HG03460 (cell line): ENCODE data around the gene COX17.

Experiments used
- ATAC-seq: cut with Tn5 transposase; IDR thresholded peaks from one replicate; pipeline ENCODE4 v1.9.1; 2021; ENCODE audit not compliant: unreplicated experiment

COX17 gene

DNA sequence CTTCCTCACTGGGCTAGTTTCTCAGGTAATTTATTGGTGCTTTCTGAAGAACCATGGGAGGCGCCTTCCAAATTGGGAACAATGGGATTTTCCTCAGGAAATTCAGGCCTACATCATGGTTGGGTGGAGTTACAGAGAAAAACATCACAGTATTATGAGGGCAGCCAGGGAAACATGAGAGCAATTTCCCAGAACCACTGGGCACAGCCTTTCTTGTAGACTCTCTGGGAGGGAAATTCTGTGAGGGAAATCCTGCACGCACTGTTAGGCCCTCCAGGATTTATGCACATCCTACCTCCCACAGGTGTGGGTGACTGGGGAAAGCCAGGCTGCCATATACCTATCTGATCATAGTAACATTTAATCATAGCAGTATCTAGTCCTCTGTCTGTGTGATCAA is 30.0 kb downstream of the COX17 start:
- no peak for ATAC-seq

DNA sequence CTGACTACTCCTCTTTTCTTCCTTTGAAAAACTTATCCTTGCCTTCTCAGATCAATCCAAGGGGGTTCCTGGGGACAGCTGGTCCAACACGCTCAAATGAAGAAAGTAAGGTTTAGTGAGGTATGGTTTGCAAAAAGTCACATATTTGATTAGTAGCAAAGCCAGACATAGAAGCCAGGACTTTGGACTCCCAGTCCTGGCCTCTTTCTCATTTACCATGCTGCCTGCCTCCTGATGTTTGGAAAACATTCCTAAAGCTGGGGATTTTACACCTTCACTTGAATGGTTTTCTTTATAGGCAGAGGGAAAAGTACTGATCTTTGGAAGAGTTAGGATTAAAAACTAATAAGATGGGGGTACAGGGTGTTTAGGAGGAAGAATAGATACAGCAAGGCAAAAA is 31.4 kb downstream of the COX17 start:
- ATAC-seq: no peak

DNA sequence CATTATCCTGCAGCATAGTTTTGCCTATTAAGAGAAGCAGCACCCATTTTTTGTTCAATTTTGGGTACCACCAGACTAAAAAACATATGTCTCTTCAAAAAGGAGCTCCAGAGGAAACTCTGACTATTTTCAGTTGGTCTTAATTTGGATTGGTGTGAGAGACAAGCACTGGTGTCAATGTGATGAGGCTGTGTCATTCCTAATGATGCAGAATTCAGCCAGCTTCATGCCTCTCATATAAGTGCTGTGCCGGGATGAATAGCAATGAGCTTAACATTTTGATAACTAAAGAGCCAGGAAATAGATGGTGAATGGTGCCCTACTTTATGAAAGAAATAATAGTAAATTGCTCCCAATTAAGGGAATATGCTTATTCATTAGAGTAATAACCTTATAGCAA is 32.7 kb downstream of the COX17 start:
- no peak for ATAC-seq

DNA sequence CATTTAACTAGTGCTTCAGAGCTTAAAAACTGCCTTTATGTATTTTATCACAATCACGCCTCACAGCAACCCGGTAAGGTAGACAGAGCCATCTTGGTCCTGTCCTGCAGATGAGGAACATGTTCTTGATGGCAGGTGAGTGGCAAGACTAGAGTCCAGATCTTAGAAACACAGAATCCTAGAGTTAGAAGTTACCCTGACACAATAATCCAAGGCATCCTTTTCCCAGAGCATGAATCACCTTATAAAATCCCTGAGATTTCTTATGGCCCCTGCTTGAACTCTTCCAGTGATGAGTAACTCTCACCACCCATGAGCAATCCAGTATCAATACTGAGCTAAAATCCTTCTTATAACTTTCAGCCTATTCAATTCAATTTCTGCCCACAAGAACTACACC is 33.7 kb downstream of the COX17 start:
- ATAC-seq: no peak

DNA sequence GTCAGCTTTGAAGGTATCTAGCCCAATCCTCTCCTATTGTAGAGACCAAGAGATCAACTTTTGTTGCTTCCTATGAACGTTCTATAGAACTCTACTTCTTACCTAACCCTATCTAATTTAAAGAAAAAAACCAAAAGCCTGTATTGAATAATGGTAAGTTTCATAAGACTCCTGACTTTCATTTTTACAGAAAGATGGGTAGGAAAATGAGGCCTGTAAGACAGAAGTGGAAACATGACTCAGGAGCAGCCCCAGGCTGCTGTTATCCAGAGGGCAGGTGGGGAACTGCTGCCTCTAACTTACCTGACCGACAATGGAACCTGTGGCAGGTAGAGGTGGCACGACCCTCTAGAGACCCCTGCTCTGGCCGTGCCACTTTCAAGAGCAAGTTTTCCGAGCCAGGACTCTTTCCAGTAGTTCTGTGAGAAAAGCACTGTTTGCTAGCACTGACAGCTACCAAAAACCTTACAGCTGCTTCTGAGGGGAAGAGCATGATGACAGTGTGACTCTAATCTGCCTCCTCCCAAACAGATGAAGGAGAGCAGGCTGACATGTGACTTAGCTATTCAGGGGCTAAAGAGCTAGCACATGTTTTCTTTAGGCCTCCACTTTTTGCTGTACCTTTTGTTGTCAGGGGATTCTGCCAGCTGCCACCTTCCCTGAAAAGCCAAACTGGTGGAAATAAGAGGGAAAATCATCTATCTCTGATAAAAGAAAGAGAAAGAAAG is 34.3 kb downstream of the COX17 start:
- ATAC-seq: no peak

DNA sequence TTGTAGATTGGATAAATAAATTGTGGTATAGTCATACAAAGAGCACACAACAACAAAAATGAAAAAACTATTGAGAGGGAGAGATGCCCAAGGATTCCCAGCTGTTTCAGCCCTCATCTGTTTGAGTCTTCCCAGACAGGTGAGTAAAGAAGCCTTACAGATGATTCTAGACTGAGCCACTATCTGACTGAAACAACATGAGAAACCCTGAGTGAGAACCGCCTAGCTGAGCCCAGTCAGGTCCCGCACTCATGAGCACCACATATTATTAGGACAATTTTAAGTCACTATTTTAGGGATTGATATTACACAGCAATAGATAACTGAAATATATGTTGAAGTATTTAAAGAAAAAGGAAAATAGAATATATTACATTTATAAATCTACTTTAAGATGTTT is 35.8 kb downstream of the COX17 start:
- no peak for ATAC-seq

DNA sequence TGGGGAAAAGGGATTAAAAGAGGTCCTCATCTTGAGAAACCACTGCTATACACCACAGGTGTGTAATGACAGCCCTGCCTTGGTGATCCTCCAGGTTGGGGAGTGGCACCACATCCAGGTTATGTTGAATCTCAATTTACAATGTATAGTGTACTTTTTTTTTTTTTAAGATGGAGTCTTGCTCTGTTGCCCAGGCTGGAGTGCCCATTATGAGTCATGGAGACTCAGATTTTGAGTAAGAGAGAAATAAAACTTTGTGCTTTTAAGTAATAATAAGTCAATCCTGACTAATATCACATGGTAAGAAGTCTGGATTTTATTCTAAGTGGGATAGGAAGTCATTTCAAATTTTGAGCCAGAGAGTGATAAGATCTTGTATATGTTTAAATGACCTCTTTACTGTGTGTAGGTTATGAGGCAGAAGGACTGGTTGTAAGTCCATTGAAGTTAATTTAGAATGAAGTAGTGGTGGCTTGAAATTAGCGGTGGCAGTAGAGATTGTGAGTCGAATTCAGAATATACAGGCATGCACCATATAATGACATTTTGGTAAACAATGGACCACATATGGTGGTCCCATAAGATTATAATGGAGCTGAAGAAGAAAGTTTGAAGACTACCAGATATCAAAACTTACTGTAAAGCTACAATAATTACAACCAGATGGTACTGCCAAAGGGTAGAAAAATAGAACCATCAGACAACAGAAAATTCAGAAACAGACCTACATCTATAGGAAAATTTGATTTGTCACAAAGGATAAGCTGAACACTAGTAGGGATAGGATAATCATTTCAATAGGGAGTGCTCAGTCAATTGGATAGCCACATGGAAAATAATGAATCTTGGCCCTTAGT is 37.5 kb downstream of the COX17 start:
- ATAC-seq: no peak

DNA sequence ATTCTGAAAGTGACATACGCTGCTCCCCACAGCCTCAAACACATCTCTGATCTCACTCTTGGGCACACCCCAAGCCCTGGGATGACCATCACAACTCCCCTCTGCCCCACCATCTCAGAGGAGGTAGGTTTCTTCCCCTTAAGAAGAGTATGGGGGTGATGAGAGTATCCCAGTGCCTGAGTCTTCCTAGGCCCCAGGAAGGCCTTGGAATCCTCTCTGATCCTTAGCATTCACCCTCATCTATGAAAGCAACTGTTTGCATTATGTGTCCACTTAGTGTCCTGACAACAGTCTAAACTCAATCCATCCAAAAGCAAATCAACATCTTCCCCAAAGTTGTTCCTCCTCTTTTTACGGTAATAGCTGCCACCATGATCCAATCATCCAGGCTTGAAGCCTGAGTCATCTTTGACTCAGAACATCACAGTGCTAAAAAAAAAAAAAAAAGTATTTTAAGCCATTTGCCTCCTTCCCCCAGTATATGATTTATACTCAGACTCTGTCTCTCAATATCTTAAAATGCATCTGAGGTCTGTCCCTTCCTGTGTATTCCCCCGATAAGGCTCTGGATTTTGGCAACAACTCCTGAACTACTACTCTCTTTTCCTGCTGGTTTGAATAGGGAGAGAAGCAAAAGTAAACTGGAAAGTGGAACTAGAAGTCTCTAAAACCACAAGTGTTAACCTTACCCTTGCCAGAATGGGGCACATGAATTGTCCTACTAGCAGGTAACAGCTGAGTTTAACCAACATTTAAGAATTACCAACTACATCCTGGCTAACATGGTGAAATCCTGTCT is 39.3 kb downstream of the COX17 start:
- peak; percentile 42 for ATAC-seq

DNA sequence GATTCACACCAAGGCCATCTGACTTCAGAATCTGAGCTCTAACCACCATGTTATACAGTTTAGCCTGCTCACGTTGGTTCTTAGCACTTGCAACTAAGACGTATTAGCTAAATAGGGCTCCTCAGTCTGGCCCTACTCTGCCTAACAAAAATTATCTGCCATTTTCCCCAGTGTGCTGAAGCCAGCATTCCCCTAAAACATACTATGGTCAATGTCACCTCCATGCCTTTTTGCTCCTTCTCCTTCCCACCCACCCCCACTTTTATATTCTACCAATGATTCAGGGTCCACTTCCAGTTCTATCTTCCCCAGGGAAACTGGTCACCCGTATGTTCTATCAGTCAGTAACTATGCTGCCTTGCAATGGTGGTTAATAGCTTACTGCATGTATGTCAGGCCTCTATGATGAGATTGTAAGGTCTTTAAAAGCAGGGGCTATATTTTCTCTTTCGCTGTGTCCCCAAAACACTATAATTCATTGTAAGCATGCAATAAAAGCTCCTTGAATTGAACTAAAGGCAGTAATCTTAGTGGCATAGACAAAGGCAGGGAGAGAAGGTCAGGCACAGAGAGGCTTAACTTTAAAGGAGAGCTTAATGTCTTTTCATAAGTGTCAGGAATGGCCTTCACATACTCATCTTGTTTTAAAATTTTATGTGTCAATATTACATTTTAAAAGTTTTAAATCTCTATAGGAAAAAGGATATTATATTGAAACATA is 40.2 kb downstream of the COX17 start:
- ATAC-seq: no peak

DNA sequence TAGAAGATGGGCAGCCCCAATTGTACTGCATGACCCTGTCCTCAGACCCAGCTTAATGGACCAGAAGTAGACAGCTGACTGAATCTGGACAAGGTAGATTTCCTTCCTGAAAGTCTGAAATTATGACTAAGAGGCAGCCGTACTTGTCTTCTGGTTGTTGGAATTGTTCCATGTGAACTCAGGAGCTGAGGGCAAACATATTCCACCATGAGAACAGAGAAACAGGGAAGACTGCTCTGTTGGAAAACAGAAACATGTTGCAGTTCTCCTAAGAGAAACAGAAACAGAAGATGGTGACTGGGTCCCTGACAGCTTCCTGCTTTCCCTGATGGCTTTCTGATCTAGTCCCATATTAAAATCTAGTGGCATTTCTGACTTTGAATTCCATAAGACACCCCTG is 41.0 kb downstream of the COX17 start:
- no peak for ATAC-seq

DNA sequence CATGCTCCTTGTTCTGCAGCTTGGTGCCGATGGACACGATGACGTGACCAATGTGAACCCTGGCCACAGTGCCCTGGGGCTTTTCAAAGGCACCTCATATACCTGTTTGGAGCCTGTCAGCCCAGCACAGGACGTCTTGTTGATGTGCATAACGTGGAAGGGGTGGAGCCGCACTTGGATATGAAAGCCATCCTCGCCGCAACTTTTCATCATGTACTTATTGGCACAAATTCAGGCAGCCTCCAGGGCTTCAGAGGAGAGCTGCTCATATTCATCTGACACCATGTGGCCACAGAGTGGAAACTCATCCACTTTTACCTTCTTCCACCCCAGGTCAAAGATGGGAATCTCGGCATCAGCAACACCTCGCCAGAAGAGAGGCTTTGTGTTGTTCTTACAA is 41.5 kb downstream of the COX17 start:
- no peak for ATAC-seq

DNA sequence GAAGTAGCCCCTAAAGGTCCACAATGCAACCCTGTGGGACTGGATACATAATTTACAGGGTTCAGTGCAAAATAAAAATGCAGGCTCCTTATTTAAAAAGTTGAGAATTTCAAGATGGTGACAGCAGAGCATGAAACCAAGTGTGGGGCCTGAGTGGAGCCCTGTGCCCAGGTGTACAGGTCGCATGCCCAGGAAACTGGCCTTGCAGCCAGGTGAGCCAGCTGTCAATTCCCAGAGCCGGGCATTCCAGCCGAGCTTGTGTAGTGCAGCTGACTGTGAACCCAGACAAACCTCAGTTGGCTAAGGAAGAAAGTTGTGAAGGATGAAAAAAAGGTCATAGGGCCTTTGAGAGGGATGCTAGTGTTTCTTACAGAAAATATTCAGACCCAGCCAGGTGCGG is 44.4 kb downstream of the COX17 start:
- no peak for ATAC-seq

DNA sequence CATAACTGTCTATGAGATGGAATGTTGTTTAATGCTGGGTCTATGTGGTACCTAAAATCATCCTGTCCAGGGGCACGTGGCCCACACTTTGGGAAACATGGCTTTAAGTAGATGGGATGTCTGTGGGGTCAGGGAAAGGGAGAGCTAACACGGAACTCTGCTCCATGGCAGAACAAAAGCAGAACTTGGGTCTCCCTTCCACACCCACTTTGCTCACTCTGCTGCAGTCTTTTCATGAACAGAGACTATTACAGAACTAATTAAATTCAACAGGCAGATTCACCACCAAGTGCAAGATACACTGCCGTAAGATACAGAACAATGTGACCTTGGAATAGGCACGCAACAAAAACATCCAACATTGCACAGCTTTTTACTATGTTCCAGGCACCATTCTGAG is 45.0 kb downstream of the COX17 start:
- ATAC-seq: no peak

DNA sequence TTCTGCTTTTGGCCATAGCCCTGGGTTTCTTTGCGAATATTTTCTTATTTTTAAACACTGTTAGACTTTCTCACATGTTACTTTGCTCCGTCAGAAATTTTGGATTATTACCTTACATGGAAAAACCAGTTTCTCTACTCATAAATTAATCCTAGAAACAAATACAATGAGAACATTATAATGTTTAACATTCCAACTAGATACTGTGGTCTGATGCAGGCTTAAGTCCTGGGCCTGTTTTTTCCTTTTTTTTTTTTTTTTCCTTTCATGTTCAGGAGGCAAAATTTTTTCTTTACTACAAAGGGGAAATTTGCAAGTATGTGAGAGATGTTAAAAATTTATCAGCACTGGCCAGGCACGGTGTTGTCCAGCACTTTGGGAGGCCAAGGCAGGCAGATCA is 45.7 kb downstream of the COX17 start:
- ATAC-seq: no peak

DNA sequence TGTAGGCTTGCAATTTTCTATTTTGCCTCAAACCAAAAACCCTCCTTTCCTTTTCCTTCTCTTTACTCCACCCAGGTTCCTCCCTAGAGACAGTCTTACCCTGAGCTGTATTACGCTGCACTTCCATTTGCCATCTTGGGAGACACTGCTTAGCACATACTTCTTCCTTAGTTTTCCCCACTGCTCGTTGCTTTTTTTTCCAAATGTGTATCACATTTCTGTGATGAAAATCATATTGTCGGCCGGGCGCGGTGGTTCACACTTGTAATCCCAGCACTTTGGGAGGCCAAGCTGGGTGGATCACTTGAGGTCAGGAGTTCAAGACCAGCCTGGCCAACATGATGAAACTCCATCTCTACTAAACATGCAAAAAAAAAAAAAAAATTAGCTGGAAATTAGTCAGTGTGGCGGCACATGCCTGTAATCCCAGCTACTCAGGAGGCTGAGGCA is 46.3 kb downstream of the COX17 start:
- no peak for ATAC-seq

DNA sequence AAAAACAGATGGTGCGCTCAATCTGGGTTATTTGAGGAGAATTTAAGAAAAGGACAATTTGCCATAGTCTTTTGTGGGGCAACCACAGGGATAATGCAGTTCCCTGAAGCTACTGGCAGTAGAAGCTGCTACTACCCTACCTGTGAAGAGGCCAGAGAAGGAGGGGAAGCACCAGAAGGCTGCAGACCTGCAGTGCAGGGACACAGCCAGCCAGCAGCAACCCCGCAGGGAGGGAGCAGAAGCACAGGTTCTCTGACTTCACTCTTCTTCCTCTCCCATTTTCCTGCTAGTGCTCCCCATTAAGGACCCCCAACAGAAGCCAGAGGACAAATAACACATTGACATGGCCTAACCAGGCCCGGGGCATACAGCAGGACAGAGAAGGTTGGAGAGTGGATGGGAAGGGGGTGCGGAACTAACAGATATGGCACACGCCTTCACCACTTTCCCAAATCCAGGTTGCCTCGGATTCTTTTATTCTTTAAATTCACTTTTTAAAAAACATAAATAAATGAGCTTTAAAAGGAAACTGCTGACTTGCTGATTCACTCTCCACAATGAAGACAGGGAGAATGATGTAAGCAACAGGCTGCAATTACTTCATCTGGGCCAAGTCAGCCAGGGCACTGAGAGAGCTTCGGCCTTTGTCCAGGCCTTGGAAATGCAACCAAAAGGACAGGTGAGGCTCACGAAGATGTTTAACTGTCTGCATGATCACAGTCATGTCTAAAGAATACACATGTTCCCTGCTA is 46.9 kb downstream of the COX17 start:
- ATAC-seq: no peak

DNA sequence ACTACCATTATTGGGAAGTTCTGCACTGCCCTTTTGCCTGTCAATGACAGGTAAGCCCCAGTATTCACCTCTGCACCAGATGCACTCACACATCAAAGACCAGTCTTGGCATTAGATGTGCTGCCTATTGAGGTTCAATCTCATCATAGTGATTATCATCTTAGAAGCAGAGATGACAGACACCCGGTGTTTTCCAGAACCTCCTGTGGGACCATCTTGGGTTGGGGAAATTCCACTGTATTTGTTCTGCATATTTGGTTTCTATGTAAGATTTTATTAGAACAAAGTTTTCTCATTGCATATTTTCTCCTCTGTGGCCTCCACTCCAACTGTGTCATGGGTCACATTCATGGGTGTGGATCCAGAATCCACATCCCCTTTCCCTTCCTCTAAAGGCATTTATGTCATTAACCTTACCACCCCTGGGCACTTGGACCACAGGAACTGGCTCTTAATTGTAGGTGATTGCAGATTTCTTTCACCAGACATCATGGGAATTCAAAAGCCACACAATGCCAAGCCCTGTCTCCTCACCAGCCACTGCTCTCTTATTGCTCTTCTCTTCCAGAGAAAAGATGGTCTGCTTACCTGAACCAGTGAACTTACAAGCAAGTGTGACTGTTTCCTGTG is 48.3 kb downstream of the COX17 start:
- ATAC-seq: peak; percentile 32

DNA sequence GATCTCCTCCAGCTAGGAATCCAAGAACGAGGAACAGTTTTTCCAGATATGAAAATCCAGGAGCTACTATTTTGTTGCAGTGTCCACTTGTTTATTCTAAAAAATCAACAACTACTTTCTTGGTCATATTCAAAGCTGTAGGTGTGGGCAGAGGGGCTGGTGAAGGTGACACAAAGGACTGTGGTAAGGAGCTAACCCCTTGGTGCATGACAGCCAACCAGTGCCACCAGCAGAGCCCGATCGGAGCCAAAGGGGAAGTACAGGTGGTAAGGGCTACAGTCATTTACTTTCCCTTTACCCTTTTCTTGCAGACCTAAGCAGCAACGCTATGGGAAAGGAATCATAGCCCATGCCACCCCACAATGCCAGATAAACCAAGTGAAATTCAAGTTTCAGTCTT is 48.8 kb downstream of the COX17 start:
- ATAC-seq: peak; percentile 65

DNA sequence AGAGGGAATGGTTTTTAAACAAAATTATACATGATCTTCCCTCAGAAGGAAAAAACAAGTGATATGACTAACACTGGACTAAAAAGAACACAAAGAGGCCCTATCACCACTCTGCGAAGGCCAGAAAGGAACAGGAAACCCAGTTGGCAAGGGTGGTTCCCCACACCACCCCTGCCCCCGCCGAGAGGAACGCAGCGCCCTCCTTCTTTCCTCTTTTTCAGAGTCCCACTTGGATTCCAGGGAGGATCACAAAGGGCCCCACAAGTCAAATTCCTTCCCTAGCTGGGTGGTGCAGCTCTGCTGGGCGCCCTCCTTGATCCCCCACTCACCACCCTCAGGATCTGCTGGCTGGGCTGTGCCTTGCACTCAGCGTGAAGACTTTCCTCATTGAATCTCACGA is 49.7 kb downstream of the COX17 start:
- ATAC-seq: no peak

DNA sequence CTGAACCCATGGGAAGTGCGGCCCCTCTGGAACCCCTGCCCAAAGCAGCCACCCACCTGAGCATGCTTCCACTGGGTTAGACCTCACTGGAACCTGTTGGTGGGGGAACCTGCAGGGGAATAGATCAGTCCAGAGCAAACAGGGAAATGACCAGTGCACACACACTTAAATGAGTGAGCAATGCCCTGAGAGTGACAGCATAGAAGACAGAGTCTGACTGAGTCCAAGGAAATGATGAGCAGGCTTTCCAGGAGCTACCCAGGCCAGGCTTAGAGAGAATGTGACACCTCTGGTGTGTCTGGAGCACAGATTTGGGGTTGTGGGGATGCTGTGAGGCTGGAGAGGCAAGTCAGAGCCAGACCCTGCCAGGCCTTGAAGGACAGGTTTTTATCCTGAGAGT is 51.0 kb downstream of the COX17 start:
- ATAC-seq: no peak
